ENCODE results near the gene HSD11B1L.

DNA sequence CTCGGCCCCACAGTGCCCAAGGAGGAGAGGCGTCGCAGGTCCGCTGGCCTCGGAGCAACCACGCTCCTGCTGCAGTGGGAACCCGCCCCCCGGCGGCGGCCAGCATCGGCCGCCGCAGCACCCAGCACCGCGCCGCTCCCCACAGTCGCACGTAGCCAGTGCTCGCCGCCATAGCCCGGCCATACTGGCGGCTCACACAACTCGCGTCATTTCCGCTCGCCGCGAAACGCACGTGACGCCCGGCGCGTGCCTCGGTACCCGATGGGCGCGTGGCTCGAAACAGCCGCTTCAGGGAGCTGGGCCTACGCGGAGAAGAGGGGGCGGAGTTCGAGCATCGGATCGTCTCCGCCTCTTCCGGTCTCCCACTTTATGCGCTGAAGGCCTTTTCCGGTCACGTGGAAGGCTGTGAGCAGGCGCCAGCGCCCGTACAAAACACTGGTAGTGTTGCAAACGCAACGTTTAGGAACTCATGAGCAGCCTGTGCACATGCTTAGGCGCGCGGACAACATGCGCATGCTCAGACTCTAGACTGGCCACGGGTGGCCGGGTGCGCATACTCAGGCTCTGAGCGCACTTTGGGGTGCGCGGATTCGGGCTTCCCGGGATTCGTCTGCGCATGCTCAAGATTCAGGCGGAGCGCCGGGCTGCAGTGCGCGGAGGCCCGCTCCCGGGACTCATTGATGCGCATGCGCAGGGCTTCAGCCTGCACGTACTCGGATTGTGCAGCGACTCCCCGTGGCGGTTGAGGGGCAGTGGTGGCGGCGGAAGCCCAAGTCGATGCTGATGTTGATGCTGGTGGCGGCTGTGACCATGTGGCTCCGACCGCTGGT, 39.3 kb downstream of the HSD11B1L start, which contains the start of the genes CATSPERD and LONP1:
- TF ChIP-seq CTCF (conservative IDR thresholded peaks at IDR 0.05 in 1 of 2, IDR thresholded peaks at IDR 0.05 in 1 of 2; ENCODE audit: extremely low read depth in 1 of 2, insufficient read depth in 1 of 2, low read depth in 1 of 2, low read length in 2 of 2) (peak; percentile 81 to 93), EZH2 (IDR thresholded peaks at IDR 0.05; ENCODE audit: borderline replicate concordance, low read length) (no peak)
